Astrocyte of the spinal cord (primary cell): ENCODE measurements around the gene ATRIP.

Experiments
- DNase-seq: peaks from one replicate; pipeline ENCODE4 v3.0.0; 2011; ENCODE audit warnings: low read depth, low spot score
- H3K4me3 ChIP-seq: 2 replicates; pipeline ENCODE4 v1.5.1; 2011; ENCODE audit warnings: low read depth, mild to moderate bottlenecking, low read length, moderate library complexity
- in situ Hi-C: cut with HindIII; loops from 2 replicates; pipeline ENCODE4 v1.10.0; 2017; ENCODE audit warnings: low sequenced_read_pairs
- TF ChIP-seq, protein P1 (sequence below): IDR thresholded peaks from 2 replicates; pipeline ENCODE4 v1.5.1; 2012; ENCODE audit warnings: low read depth, mild to moderate bottlenecking, low read length, inconsistent platforms

The ATRIP gene

DNA sequence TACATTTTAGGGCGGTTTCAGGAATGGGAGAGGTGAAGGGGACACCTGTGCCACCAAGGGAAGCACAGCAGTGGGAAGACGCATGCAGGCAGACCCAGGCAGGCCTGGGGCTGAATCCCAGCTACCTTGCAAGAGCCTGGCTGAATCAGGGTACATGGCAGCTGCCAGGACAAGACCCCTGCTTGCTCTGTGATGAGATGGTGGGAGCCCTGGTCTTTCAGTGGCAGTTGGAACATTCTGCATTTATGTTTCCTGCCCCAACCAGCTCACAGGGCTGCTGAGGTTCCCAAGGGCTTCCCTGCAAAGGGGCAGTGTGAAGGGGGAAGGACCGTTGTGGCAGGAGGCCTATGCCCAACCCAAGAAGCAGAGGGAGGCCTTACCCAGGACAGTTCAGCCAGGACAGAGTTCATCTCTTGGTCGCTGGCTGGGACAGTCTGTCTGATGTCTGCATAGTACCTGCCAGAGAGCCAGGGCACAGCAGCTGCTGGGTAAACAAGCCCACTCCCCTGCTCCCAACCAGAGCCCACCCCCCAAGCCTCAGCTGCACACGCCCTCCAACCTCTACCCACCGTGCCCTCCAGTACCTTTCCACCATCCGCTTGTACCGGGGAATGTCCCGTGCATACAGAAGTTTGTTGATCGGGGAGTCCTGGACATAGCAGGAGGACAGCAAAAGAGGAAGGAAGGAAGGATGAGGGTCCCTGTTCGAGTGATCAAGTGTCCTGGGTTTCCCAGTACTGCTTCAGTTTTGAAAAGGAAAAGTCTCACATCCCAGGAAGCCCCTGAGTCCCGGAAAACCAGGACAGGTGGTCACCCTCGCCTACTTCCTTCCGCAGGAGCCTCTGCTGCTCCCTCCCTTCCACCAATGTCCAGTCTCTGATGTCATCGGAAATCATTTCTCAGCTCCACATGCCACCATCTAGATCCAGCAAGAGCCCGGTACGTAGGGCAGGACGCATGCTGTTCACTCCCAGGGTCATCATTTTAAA is 39.8 kb upstream of the ATRIP start:
- TF ChIP-seq, protein P1, sequence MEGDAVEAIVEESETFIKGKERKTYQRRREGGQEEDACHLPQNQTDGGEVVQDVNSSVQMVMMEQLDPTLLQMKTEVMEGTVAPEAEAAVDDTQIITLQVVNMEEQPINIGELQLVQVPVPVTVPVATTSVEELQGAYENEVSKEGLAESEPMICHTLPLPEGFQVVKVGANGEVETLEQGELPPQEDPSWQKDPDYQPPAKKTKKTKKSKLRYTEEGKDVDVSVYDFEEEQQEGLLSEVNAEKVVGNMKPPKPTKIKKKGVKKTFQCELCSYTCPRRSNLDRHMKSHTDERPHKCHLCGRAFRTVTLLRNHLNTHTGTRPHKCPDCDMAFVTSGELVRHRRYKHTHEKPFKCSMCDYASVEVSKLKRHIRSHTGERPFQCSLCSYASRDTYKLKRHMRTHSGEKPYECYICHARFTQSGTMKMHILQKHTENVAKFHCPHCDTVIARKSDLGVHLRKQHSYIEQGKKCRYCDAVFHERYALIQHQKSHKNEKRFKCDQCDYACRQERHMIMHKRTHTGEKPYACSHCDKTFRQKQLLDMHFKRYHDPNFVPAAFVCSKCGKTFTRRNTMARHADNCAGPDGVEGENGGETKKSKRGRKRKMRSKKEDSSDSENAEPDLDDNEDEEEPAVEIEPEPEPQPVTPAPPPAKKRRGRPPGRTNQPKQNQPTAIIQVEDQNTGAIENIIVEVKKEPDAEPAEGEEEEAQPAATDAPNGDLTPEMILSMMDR: no peak
- H3K4me3 ChIP-seq: no peak overlapping the region
- no peak for DNase-seq
- in situ Hi-C loops: no loop called here

GRCh38 chr3:48407542-48408099 is 38.9 kb upstream of the ATRIP start:
- H3K4me3 ChIP-seq: no peak overlapping the region
- no peak for DNase-seq
- TF ChIP-seq, protein P1: no peak
- in situ Hi-C loops: no loop called here

- H3K4me3 ChIP-seq: no peak overlapping the region
- in situ Hi-C loops: no loop called here
- TF ChIP-seq, protein P1: no peak
- no peak for DNase-seq
Observed at GRCh38 chr3:48408823-48409281, 37.7 kb upstream of the ATRIP start.

GRCh38 chr3:48409291-48410201 is 37.0 kb upstream of the ATRIP start:
- DNase-seq: no peak
- TF ChIP-seq, protein P1: no peak
- H3K4me3 ChIP-seq: no peak overlapping the region
- in situ Hi-C loops: no loop called here

DNA sequence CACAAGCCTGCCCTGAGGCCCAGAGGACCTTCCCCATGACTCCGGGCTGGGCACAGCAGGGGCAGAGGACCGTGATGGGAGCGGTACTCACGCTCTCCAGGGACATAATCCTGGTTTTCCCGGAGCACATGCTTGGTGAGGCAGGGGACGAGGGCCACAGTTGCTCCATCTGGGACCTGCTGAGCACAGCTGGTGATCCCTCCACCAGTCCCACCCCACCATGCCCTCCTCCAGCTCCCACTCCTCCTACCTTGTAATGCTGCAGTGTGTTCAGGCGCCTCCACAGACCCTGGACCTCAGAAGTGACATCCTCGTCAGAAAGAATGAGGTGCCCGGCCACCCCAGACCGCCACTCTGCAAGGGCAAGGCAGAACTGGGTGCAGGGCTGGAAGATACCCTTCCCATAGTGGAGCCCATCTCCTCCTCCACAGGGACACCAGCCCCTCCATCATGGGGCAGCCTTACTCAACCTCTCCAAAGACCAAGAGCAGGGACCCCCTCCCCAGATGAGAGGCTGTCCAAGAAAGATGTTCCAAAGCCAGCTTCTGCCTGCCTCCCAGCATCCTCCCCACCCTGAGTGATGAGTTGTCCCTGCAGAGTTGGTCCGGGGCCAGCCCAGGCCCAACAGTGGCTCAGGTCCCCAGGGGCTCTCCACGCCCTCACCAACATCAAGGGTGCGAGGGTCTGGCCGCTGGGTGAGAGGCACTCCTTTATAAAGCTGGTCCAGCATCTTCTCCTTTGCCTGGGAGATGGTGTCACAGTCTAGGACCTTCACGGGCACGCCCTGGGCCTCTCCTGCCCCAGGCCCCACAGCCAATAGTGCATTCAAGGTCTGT is 36.1 kb upstream of the ATRIP start:
- no peak overlapping the region for H3K4me3 ChIP-seq
- TF ChIP-seq, protein P1: no peak
- in situ Hi-C loops: no loop called here
- DNase-seq: no peak
